Bronchial epithelial cell (primary cell): Measurements from ENCODE around the gene EPHB1. TPM values are rescaled to one million over a fixed set of nuclear protein-coding genes. Genes with fewer than 3 reads are reported as not detected.

Source experiments
- DNase-seq: peaks from one replicate; pipeline ENCODE4 v3.0.0-alpha.2; 2010; ENCODE audit warnings: low read depth
- FAIRE-seq: peaks from 2 replicates; lab custom pipeline; 2011; peaks lifted over from hg19 to GRCh38; lab: Jason Lieb, UNC
- H3K27me3 ChIP-seq: 2 replicates; pipeline ENCODE4 v1.5.1; 2011; ENCODE audit warnings: low read length; ENCODE audit not compliant: control insufficient read depth, insufficient read depth
- H3K36me3 ChIP-seq: 2 replicates; pipeline ENCODE4 v1.5.1; 2011; ENCODE audit warnings: low read length; ENCODE audit not compliant: control insufficient read depth, insufficient read depth
- H3K4me3 ChIP-seq: 2 replicates; pipeline ENCODE4 v1.5.1; 2011; ENCODE audit warnings: mild to moderate bottlenecking, low read depth, low read length, control low read depth
- CTCF ChIP-seq: IDR thresholded peaks from 2 replicates; pipeline ENCODE4 v1.5.1; 2011; ENCODE audit warnings: mild to moderate bottlenecking, moderate library complexity, low read length, control low read depth, inconsistent platforms; ENCODE audit not compliant: insufficient read depth, severe bottlenecking
- total RNA-seq: library from RNA; depleted of rRNA; stranded (reverse); fragments of >200 nt; gene quantifications from 2 replicates; pipeline ENCODE4 v1.2.1, GENCODE V29; 2014

Gene EPHB1
- total RNA-seq, 1 donor from 2014 or later = under 0.01 TPM

DNA sequence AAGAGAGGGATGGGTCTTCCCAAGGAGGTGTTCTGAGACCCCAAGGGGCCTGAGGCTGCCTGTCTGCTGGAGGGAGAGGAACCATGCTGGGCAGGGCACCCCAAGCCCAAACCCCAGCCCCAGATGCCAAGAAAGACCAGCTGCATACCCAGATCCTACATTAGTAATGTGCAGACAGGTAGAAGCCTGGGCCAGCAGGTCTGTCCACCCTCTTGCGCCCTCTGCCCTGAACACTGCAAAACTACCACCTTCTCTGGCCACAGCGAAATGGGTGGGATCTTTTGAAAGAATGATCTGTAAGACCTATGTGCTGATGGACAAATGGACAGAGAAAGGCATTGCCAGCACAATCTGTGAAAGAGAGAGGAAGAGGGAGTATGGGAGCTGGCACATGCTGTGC lies 283.2 kb downstream of the EPHB1 start:
- DNase-seq (no peak), FAIRE-seq (no peak)
- Histone ChIP-seq H3K36me3 (no peaks in the 10 kb centered on the region), H3K4me3 (no peak overlapping the region), H3K27me3 (no peaks in the 10 kb centered on the region)
- no peak for TF ChIP-seq CTCF

DNA sequence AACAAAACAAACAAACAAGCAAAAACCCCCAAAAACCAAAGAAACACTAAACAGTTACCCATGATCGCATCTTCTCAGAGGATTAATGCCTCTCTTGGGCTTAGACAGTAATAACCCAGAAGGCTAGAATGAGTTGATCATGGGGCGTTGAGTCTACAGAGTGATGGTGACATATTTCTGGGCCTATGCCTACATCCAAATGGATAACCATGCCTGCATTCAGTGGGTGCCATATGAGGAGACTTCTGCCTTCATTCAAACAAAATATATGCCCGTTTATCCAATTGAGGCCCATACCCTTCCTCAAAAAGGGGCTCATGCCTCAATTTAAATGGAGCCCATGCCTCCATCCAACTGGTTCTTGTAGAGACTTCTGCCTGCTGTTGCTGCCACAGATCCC lies 284.0 kb downstream of the EPHB1 start:
- TF ChIP-seq CTCF = no peak
- Histone ChIP-seq H3K4me3 (no peak overlapping the region), H3K27me3 (no peaks in the 10 kb centered on the region), H3K36me3 (no peaks in the 10 kb centered on the region)
- FAIRE-seq (no peak), DNase-seq (no peak)

- no peak for TF ChIP-seq CTCF
- DNase-seq = no peak
- H3K27me3 ChIP-seq = no peaks in the 10 kb centered on the region
- no peak overlapping the region for H3K4me3 ChIP-seq
- H3K36me3 ChIP-seq = no peaks in the 10 kb centered on the region
- no peak for FAIRE-seq
Measured at GRCh38 chr3:135081451-135081850, 286.4 kb downstream of the EPHB1 start.

GRCh38 chr3:135081856-135082434 lies 286.9 kb downstream of the EPHB1 start:
- DNase-seq (no peak), FAIRE-seq (no peak)
- Histone ChIP-seq H3K27me3 (no peaks in the 10 kb centered on the region), H3K4me3 (no peak overlapping the region), H3K36me3 (no peaks in the 10 kb centered on the region)
- no peak for TF ChIP-seq CTCF

DNA sequence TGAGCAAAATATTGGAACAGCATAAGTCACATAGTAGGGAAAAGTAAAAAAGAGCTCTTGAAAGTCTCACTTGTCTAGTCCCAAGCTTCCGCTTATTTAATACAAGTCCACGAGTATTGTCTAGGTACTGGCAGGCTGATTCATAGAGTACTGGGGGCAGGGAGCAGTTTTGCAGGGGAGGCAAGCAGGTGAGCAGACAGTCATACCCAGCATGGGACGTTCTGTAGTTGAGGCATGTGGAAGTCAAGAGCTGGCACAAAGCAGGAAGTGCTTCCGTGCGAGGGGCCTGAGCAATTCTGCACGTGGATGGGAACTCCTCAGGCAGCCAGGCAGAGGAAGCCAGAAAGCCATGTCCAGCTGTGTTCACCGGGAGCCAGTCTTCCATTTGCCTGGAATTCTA lies 287.6 kb downstream of the EPHB1 start:
- no peak for TF ChIP-seq CTCF
- Histone ChIP-seq H3K4me3 (no peak overlapping the region), H3K36me3 (no peaks in the 10 kb centered on the region), H3K27me3 (no peaks in the 10 kb centered on the region)
- no peak for DNase-seq
- no peak for FAIRE-seq

GRCh38 chr3:135083179-135083578 lies 288.1 kb downstream of the EPHB1 start:
- H3K36me3 ChIP-seq = no peaks in the 10 kb centered on the region
- FAIRE-seq (no peak), DNase-seq (no peak)
- H3K27me3 ChIP-seq = no peaks in the 10 kb centered on the region
- TF ChIP-seq CTCF = no peak
- H3K4me3 ChIP-seq = no peak overlapping the region
